ENCODE measurements around the gene TBC1D20.
"Not testable (repeated sequence)": the region's sequence is repeated elsewhere in the genome, so short reads cannot be mapped to it uniquely, and the experiment has no call there.

The TBC1D20 gene

DNA sequence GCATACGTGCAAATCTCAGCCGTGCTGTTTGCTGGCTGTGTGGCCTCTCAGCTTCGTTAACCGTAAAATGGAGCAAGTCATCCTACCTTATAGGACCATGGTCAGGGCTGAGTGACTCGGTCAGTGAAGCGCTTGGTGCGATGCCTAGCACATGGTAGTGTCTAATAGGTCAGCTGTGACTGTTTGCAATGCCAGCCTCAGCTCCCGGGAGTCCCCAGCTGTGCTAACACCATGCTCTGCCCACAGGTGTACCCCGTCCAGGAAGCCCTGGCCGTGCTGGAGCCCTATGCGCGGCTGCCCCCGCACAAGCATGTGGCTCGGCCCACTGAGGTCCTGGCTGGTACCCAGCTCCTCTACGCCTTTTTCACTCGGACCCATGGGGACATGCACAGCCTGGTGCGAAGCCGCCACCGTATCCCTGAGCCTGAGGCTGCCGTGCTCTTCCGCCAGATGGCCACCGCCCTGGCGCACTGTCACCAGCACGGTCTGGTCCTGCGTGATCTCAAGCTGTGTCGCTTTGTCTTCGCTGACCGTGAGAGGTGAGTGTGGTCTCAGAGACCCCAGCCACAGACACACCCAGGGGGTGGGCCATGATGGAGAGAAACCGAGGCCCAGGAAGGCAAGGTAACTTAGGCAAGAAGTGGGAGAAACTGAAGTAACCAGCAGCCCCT lies 71.2 kb downstream of the TBC1D20 start:
- Histone ChIP-seq H3K27me3 (no peaks in the 10 kb centered on the region), H3K4me1 (no peaks in the 10 kb centered on the region), H3K9me3 (no peaks in the 10 kb centered on the region), H3K4me3 (ENCODE audit: low read depth, low read length) (no peak overlapping the region), H3K36me3 (no peaks in the 10 kb centered on the region; the same call in 1 of the 2 replicates)
- TF ChIP-seq, protein P1, sequence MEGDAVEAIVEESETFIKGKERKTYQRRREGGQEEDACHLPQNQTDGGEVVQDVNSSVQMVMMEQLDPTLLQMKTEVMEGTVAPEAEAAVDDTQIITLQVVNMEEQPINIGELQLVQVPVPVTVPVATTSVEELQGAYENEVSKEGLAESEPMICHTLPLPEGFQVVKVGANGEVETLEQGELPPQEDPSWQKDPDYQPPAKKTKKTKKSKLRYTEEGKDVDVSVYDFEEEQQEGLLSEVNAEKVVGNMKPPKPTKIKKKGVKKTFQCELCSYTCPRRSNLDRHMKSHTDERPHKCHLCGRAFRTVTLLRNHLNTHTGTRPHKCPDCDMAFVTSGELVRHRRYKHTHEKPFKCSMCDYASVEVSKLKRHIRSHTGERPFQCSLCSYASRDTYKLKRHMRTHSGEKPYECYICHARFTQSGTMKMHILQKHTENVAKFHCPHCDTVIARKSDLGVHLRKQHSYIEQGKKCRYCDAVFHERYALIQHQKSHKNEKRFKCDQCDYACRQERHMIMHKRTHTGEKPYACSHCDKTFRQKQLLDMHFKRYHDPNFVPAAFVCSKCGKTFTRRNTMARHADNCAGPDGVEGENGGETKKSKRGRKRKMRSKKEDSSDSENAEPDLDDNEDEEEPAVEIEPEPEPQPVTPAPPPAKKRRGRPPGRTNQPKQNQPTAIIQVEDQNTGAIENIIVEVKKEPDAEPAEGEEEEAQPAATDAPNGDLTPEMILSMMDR (IDR thresholded peaks at IDR 0.05; ENCODE audit: low read depth, low read length) = no peak
- DNase-seq = no peak

DNA sequence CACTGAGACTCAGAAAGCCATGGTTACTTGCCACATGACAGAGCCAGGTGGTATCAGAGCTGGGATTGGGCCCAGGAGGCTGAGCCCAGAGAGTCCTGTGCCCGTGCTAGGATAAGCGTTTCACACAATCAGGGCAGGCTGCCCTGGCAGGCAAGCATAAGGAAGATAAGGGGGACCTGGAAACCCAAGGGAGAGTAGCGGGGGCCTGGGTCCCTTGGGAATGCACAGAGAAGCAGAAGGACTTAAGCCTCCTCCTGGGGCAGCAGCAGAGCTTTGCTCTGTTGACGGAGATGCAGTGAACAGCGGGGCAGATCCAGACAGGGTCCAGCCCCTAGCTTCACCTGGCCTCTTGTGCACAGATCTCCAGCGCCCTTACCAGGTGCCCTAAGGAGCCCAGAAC lies 73.1 kb downstream of the TBC1D20 start:
- H3K36me3 ChIP-seq = no peaks in the 10 kb centered on the region; the same call in 1 of the 2 replicates

DNA sequence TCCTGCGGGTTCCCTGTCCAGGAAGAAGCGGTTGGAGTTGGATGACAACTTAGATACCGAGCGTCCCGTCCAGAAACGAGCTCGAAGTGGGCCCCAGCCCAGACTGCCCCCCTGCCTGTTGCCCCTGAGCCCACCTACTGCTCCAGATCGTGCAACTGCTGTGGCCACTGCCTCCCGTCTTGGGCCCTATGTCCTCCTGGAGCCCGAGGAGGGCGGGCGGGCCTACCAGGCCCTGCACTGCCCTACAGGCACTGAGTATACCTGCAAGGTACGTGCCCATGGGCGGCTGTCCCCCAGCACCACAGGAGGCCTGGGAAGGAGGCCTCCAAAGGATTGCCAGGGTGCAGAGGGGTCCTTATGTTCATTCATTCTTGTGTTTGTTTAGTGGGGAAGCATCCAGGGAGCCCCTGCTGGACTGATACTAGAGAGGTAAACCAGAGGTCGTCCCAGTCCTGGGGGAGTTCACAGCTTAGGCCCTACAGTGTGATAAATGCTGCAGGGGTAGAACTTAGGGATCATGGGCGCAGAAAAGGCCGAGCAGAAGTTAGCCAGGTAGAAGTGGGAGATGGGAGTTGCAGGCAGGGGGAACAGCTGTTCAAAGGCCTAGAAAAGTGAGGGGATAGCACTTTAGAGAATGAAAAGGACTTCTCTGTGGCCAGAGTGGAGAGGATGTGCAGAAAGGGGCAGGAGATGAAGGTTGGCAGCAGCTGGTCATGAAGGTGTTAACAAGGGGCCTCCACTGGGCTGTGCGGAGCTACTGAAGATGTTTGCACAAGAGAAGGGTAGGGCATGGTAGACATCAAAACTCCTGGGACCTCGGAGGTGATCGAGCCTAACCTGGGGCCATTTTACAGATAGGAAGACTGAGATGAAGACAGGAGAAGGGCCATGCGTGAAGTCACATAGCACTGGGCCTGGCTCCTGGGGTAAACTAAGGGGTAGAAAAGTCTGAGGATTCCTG lies 74.0 kb downstream of the TBC1D20 start:
- Histone ChIP-seq H3K27me3 (no peaks in the 10 kb centered on the region), H3K4me1 (no peaks in the 10 kb centered on the region), H3K4me3 (ENCODE audit: low read depth, low read length) (no peak overlapping the region), H3K36me3 (no peaks in the 10 kb centered on the region; the same call in 1 of the 2 replicates), H3K9me3 (no peaks in the 10 kb centered on the region)
- TF ChIP-seq, protein P1 (IDR thresholded peaks at IDR 0.05; ENCODE audit: low read depth, low read length) = no peak
- no peak for DNase-seq

More for the DNA sequence above, 73.1 kb downstream of the TBC1D20 start:
- TF ChIP-seq, protein P1 (IDR thresholded peaks at IDR 0.05; ENCODE audit: low read depth, low read length) = no peak
- DNase-seq = peak; percentile 12
- Histone ChIP-seq H3K4me3 (ENCODE audit: low read depth, low read length) (no peak overlapping the region), H3K27me3 (no peaks in the 10 kb centered on the region), H3K4me1 (no peaks in the 10 kb centered on the region), H3K9me3 (no peaks in the 10 kb centered on the region)

DNA sequence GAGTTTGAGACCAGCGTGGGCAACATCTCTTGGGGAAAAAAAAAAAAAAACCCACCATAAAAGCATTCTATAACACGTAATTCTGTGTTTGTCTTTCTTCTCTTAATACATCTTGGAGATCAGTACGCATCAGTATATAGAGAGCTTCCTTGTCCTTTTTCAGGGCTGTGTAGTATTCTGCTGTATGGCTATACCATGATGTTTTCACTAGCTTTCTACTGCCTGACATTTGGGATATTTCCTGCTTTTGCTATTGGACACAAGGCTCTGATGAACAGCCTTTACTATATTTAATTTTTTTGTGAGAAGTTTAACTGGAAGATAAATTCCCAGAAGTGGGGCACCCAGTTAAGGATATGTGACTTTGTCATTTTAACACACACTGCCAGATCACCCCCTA lies 74.8 kb downstream of the TBC1D20 start:
- DNase-seq = no peak
- no peaks in the 10 kb centered on the region; the same call in 1 of the 2 replicates for H3K36me3 ChIP-seq
- H3K9me3 ChIP-seq = no peaks in the 10 kb centered on the region
- no peaks in the 10 kb centered on the region for H3K4me1 ChIP-seq
- TF ChIP-seq, protein P1 (IDR thresholded peaks at IDR 0.05; ENCODE audit: low read depth, low read length) = no peak
- no peak overlapping the region for H3K4me3 ChIP-seq (ENCODE audit: low read depth, low read length)
- H3K27me3 ChIP-seq = no peaks in the 10 kb centered on the region

DNA sequence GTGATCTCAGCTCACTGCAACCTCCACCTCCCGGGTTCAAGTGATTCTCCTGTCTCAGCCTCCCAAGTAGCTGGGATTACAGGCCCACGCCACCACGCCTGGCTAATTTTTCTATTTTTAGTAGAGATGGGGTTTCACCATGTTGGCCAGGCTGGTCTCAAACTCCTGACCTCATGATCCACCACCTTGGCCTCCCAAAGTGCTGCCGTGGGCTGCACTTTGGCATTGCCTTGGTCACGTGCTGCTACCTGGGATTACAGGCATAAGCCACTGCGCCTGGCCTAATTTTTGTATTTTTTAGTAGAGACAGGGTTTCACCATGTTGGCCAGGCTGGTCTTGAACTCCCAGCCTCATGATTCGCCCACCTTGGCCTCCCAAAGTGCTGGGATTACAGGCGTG lies 75.7 kb downstream of the TBC1D20 start:
- DNase-seq; H3K4me3 ChIP-seq (ENCODE audit: low read depth, low read length); H3K36me3 ChIP-seq; H3K27me3 ChIP-seq; H3K9me3 ChIP-seq; H3K4me1 ChIP-seq: not testable (repeated sequence)

Measured in BE2C (cell line).